ENCODE data around the gene KCNV2.

KCNV2 gene

DNA sequence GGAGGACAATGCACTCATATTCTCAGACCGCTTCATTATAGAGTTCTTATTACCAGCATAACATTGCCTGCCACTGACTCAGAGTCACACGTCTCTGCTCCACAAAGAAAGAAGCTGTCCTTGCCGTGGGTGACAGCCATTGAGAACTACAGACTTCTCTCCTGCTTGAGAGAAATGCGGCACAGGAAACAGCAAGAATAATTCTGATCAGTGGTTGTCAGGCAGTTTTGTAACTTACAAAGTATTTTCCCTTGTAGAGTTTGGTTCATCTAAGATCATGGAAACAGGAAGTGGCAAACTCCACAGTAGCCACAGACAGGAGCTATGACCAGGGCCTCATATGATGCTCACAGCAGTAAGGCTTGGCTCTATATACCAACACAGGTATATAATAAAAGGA lies 47.0 kb downstream of the KCNV2 start:
- no peak for TF ChIP-seq CTCF (IDR thresholded peaks at IDR 0.05)

DNA sequence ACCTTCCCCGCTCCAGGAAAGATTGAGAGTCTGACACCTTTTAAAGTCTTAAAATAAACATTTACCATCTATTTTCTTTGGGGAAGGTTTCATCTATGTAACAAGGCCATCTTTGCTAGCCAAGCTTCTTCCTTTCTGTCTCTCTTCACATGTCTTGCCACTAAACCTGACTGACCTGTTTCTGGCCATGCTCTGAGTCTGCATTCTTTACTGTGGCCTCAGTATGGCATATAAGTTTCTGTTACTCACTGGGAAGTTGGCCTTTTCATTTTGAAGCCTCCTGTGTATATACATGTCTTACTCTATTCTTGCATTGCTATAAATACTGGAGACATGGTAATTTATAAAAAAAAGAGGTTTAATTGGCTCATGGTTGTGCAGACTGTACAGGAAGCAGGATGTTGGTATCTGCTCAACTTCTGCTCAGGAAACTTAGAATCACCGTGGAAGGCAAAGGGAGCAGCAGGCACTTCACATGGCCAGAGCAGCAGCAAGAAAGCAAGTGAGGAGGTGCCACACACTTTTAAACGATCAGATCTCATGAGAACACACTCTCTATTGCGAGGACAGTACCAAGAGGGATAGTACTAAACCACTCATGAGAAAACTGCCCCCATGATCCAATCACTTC lies 48.1 kb downstream of the KCNV2 start:
- no peak for TF ChIP-seq CTCF (IDR thresholded peaks at IDR 0.05)

- no peak for TF ChIP-seq CTCF (IDR thresholded peaks at IDR 0.05)
Observed at GRCh38 chr9:2767800-2768677, 50.7 kb downstream of the KCNV2 start.

GRCh38 chr9:2771087-2771486 lies 53.8 kb downstream of the KCNV2 start:
- TF ChIP-seq CTCF (IDR thresholded peaks at IDR 0.05): no peak

GRCh38 chr9:2771661-2772060 lies 54.4 kb downstream of the KCNV2 start:
- TF ChIP-seq CTCF (IDR thresholded peaks at IDR 0.05): no peak

DNA sequence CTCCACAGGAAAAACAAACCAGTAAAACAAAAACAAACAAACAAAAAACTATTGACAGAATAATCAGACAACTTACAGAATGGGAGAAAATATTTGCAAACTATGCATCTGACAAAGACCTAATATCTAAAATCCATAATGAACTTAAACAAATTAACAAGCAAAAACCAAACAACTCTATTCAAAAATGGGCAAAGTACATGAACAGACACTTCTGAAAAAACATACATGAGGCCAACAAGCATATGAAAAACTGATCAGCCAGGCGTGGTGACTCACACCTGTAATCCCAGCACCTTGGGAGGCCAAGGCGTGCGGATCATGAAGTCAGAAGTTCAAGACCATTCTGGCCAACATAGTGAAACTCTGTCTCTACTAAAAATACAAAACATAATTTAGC lies 60.1 kb downstream of the KCNV2 start:
- TF ChIP-seq CTCF (IDR thresholded peaks at IDR 0.05): no peak

- no peak for TF ChIP-seq CTCF (IDR thresholded peaks at IDR 0.05)
Observed at GRCh38 chr9:2778816-2779215, 61.5 kb downstream of the KCNV2 start.
